GM19193 (cell line): ENCODE results near the gene ADSL.

Source experiments
- POLR2A ChIP-seq: IDR thresholded peaks from 4 replicates; pipeline ENCODE4 v1.6.1; 2011; ENCODE audit not compliant: insufficient read depth, insufficient read length; ENCODE audit errors: extremely low read depth

The ADSL gene

GRCh38 chr22:40426594-40427333, 80.5 kb downstream of the ADSL start:
- no peak for TF ChIP-seq POLR2A

- TF ChIP-seq POLR2A, result no peak
These were observed 82.5 kb downstream of the ADSL start for GRCh38 chr22:40428796-40429195.

GRCh38 chr22:40429481-40429880, 83.2 kb downstream of the ADSL start:
- TF ChIP-seq POLR2A, result no peak

GRCh38 chr22:40430991-40431390, 84.7 kb downstream of the ADSL start:
- no peak for TF ChIP-seq POLR2A

DNA sequence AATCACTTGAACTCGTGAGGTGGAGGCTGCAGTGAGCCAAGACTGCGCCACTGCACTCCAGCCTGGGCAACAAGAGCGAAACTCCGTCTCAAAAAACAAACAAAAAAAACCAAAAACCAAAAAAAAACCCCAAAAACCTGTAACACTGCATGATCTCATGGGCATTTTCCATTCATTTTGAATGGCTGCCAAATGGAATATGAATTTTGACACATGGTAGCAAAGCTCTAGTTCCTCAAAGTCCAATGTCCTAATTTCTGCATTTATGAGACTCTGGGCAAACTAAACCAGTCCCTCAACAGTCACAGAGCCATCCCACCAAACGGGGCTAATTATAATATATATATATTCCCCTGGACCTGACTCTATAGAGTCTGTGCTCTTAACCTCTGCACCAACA, 85.9 kb downstream of the ADSL start:
- TF ChIP-seq POLR2A, result no peak

GRCh38 chr22:40432625-40433024, 86.3 kb downstream of the ADSL start:
- no peak for TF ChIP-seq POLR2A

GRCh38 chr22:40433416-40434090, 87.3 kb downstream of the ADSL start:
- TF ChIP-seq POLR2A, result no peak

GRCh38 chr22:40434106-40434505, 87.8 kb downstream of the ADSL start:
- no peak for TF ChIP-seq POLR2A

GRCh38 chr22:40434745-40435144, 88.4 kb downstream of the ADSL start:
- no peak for TF ChIP-seq POLR2A

- no peak for TF ChIP-seq POLR2A
These were observed 90.5 kb downstream of the ADSL start for GRCh38 chr22:40436505-40437431.
